NOMO-1 treated with DMSO at 0.1 percent for 48 hours (cell line): Measurements from ENCODE around the gene RMI2.

ENCODE experiments used
- DNase-seq: peaks from one replicate; lab custom pipeline; 2025; ENCODE audit not compliant: unreplicated experiment; lab: John Stamatoyannopoulos, UW

Gene RMI2

DNA sequence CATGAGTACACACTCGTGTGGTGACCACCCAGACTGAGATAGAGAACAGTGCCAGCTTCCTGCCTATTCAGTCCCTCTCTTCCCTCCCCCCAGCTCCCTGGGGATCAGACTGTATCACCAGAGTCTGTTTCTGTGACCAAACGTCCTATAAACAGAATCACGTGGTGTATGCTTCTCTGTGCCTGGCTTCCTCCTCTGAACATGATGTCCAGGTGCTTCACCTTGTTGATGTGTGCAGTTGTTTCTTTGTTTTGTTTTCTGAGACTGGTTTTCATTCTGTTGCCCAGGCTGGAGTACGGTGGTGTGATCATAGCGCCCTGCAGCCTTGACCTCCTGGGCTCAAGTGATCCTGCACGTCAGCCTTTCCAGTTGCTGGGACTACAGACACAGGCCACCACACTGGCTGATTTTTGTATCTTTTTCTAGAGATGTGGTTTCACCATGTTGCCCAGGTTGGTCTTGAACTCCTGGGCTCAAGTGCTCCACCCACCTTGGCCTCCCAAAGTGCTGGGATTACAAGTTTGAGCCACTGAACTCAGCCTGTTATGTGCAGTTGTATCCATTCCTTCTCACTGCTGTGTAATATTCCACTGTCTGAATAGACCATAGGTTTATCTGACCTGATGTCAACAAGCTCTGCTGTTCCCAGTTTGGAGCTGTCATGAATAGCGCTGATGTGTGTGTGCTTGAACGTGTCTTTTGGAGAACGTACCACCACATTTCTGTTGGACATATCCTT, 35.2 kb upstream of the RMI2 start:
- no peak for DNase-seq

DNA sequence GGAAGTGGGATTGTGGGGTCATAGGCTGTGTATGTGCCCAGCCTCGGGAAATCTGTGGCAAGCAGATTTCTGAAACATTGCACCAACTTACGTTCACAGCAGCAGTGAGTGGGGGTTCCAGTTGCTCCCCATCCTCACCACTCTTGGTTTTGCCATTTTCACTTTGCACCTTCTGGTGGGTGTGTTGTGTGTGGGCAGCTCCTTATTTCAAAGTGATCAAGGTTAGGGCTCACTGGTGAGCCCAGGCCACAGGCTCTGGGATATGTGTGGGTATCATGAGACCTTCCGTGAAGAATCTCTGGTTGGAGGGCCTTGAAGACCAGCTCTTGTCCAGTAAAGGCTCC, 34.7 kb upstream of the RMI2 start:
- no peak for DNase-seq

DNA sequence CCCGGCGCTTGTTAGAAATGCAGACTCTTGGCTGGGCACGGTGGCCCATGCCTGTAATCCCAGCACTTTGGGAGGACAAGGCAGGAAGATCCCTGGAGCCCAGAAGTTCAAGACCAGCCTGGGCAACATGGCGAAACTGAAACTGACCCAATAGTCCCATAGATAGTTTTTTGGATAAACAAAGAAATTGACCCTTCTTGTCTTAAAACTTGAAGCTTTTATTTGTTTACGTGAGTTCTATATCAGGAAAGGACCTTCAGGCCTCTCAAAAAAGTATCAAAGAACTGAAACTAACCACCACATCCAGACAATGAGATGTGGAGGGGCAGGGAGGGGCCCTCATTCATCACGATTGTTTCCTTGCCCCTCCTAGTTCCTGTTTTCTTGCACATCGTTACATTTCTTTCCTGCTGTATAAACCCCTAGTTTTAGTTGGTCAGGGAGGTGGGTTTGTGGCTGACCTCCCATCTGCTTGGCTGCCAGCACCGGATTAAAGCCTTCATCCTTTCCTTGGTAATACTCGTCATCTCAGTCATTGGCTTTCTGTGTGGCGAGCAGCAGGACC, 34.2 kb upstream of the RMI2 start:
- DNase-seq = peak; percentile 96

DNA sequence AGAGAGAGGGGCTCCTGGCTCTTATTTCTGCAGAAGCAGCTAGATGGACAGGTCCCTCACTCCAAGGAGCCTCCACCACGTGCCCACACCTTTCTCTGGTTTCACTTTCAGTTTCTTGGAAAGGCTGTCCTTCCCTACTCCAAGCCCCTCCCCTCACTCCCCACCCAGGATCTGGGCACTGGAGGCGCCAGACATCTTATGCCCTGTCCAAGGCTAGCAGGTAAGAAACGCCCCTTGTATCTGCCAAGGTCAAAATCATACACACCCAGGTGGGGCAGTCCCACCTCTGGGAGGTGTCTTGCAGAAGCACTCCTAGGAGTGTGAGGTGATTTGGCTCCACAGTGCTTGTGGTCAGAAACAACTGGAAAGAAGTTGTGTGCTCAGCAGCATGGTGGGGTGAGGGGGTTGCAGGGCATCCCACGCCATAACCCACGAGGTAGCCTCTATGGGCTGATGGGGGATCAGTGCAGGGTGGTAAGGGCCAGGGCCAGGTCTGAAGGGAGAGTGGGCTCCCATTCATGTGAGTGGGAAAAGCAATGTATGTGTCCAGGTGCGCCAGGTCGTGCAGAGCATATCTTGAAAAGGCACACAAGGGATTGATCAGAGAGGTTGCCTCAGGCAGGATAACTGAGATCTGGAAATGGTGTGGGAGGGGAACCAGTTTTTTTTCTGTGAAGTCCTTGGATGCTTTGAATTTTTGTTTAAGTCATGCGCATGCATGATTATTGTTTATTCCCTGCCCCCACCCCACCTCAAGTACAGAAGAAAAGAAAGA, 32.4 kb upstream of the RMI2 start:
- no peak for DNase-seq

DNA sequence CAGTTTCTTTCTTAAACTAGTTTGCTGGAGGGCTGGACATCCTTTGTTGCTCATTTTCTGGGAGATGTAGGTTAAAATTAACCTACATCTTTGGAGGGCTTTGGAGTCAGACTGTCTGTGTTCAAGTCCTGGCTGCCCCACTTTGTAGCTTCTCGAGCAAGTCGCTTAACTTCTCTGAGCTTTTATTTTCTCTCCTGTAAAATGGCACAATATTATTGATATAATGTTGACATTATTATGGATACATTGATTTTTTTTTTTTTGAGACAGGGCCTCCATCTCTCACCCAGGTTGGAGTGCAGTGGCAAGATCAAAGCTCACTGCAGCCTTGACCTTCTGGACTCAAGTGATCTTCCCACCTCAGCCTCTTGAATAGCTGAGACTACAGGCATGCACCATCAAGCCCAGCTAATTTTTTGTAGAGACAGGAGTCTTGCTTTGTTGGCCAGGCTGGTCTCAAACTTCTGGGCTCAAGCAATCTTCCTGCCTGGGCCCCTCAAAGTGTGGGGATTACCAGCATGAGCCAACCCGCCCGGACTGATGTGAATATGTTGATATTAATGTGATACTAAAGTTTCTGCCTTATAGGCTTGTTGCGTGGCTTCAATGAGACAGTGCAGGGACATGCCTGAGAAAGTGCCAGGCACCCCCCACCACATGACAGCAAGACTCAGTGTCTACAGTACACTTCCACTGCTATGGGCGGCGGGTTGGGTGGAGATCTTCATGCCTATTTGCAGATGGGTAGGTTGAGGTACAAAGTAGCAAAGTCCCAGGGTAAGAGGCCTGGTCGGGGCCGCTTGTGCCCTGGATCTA, 31.6 kb upstream of the RMI2 start:
- DNase-seq = no peak

DNA sequence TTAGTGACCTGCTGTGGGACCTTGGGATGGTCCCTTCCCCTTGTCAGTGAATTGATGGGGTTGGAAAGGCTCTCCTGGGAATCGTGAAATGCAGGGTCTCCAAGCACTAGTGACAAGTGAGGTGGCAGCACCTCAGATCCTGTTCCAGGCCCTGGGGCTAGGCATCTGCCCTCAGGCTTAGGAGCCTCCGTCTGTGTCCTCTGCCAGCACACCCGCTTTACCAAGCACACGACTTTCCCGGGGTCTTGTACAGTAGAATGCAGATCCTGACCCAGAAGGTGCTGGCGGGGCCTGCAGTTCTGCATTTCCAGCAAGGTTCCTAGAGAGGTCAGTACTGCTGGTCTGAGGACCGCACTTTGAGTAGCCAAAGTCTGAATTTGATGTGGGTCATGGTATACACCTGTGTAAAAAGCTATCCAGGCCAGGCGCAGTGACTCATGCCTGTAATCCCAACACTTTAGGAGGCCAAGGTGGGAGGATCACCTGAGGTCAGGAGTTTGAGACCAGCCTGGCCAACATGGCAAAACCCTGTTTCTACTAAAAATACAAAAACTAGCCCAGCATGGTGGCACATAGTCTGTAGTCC, 30.9 kb upstream of the RMI2 start:
- no peak for DNase-seq

DNA sequence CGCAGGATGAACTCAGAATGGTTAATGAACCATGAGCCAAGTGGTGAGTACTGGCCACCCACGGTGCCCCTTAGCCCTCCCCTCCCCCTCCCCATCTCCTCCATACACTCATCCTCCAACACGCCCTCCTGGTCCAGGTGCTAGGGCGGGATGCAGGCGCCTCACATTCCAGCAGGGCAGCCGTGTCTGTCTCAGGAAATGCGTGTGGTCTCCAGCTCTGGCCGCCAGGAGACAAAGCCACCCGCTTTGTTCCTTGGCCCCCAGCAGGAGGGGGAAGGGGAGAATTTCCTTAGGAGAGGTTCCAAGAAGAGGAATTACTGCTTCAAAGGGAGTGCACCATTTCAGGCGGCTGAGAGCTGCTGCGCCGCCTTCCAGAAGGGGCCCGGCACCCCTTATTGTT, 29.7 kb upstream of the RMI2 start:
- DNase-seq = no peak

DNA sequence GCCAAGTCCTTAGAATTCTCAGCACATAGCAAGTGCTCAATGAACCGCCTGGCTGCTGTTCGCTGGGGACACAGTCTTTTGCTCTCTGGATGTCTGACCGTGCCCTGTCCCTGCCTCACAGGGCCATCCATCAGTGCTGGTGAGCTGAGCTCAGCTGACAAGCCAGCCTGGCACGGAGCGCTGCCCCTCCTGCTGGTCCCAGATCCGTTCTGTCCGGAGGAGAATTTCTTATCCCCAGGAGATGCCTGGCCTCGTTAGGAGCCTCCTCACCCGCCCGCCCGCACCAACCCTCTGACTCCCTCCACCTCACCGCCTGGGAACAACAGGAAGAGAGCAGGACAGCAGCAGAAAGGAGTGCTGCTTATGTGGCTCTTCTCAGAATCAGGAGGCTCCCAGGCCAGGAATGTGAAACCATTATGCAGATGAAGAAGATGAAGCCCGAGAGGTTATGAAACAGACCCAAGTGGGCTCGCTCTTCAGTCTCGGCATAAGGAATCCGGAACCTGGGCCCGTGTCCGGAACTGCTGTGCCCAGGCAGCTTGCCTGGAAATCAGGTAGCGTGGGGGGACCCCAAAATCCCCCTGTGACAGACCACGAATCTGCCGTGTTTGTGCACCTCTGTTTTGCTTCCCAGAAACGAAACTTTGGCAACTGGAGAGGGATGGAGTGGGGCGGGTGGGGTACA, 28.8 kb upstream of the RMI2 start:
- no peak for DNase-seq

DNA sequence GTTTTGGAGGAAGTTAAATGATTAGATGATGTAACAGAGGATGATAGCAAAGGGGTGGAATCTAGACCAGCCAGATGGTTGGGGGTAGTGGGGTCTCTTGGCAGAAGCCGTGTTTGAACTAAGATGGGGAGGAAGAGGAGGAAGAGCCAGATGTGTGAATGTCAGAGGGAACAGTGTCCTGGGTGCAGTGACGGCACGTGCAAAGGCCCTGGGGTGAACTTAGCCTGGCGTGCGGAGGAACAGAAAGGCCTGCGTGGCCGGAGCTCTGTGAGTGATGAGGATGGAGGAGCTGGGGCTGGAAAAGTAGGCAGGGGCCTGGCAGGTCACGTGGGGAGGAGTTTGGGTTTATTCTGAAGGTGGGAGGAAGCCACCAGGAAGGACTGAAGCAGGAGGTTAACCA, 26.4 kb upstream of the RMI2 start:
- no peak for DNase-seq

DNA sequence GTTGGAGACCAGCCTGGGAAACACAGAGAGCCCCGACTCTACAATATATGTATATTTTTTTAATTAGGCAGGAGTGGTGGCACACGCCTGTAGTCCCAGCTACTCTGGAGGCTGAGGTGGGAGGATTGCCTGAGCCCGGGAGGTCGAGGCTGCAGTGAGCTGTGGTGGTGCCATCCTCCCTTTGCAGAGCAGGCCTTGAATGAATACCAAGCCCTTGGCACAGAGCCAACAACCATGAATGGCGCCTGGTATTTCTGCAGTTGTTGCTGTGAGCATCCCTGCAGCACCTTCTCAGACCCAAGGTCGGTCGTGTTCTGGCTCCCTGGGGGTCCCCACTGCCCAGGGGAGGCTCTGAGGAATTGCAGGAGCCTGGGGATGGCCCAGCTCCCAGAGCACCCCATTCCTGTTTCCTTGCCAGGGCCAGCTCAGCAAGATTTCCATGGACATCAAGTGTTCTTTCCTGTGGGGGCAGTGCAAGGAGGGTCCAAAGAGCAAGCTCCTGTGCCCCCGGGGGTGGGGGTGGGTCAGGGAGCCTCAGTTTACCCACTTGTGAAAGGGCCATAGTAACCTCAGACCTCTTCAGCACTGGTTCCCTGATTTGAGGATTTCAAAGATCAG, 25.6 kb upstream of the RMI2 start:
- no peak for DNase-seq

DNA sequence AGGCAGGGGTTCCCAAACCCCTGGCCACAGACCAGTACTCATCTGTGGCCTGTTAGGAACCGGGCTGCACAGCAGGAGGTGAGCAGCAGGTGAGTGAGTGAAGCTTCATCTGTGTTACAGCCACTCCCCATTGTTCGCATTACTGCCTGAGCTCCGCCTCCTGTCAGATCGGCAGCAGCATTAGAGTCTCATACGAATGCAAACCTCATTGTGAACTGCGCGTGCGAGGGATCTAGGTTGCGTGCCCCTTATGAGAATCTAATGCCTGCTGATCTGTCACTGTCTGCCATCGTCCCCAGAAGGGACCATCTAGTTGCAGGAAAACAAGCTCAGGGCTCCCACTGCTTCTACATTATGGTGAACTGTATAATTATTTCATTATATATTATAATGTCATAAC, 25.1 kb upstream of the RMI2 start:
- no peak for DNase-seq

DNA sequence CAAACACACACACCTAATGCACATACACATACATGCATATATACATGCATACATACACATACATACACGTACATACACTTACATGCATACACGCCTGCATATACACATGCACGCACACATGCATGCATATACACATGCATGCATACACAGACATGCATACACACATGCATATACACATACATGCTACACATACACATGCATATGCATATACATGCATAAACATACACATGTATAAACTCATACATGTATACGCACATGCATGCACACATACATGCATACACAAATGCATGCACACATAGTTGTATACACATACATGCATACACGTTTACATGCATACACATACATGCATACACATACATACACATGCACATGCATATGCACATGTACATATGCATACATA, 23.6 kb upstream of the RMI2 start:
- DNase-seq = no peak

DNA sequence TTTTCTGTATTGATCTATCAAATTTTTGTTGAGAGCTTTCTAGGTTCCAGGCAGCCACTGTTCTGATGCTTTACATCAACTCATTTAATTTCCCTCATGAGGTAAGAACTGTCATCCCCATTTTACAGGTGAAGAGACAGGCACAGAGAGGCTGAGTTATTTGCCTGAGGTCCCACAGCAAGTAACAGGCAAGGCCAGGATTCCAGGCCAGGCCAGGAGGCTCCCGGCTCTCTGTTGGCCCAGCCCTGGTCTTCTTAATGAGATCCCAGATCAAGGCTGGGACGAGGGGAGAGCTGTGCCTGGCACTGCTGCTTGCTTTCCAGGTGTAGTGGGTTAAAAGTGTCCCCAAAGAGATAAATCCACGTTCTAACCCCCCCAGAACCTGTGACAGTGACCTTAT, 22.4 kb upstream of the RMI2 start:
- no peak for DNase-seq

DNA sequence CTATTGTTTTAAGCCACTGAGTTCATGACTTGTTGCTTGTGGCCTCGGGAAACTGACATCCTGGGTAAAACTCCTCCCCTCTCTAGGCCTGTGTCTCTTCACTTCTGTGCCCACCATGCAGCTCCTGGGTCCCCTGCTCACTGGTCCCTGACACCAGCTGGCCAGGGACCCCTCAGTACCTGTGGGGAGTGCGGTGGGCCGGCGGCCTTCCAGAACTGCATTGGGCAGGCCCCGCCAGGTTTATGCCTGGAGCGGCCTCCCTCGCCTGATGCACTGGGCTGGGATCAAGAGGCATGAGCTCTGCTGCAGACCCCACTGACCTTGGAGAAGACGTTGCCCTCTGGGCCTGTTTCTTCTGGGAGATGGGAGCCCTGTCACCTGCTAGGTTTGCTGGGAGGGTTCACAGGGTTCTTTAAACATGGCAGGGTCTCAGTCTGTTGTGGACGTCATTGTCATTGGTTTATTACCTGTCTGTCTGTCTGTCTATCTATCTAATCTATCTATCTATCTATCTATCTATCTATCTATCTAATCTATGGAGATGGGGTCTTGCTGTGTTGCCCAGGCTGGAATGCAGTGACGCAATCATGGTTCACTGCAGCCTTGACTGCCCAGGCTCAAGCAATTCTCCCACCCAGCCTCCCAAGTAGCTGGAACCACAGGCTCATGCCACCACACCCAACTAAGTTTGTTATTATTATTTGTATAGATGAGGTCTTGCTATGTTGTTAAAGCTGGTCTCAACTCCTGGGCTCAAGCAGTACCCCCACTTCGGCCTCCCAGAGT, 21.5 kb upstream of the RMI2 start:
- DNase-seq = no peak

DNA sequence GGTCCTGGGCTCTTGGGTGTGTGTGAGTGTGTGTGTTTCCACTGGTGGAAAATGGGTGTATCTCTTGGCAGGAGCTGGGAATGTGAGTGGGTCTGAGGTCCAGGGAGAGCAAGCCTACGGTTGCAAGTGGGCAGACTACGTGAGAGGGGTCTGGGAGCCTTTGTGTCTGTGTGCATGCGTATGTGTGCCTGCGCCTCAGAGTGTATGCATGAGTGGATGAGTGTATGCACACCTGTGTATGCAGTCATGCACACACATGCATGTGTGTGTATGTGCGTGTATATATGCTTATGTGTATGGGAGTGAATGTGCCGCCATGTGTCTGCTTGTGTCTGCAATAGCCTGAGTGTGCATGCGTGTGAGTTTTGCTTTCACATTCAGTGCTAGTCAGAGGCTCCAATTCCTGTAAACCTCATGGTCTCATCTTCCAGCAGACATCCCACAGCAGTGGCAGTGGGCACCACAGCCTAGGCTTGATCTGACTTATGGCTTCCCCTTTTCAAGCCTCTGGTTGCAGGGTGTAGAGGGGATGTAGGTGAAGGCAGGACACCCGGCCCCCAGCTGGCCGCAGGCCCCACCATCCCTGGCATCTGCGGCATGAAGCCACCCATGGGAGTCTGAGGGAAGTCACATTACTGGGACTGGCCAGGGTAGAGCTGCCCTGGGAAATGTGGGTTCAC, 19.7 kb upstream of the RMI2 start:
- peak; percentile 31 for DNase-seq

DNA sequence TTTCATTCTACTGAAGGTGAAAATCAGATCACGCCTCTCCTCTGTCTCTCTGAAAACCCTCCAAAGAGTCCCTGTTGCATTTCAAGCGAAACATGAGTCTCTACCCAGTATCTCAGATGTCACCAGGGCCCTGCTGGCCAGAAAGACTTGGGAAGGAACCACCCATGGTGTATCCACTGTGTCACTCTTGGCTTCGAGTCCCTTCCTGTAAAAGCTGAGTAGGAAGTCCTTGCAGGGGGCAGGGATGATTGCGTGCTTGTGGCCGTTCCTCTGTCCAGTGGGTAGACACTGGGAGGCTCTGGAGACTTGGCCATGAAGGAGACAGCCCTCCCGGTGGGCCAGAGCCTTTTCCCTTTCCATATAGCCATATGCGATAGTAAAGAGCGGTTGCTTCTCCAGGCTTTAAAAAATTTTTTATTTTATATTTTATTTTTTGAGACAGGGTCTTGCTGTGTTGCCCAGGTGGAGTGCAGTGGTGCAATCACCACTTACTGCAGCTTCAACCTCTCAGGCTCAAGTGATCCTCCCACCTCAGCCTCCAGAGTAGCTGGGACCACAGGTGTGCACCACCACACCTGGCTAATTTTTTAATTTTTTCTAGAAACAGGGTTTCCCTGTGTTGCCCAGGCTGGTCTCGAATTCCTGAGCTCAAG, 19.0 kb upstream of the RMI2 start:
- no peak for DNase-seq

DNA sequence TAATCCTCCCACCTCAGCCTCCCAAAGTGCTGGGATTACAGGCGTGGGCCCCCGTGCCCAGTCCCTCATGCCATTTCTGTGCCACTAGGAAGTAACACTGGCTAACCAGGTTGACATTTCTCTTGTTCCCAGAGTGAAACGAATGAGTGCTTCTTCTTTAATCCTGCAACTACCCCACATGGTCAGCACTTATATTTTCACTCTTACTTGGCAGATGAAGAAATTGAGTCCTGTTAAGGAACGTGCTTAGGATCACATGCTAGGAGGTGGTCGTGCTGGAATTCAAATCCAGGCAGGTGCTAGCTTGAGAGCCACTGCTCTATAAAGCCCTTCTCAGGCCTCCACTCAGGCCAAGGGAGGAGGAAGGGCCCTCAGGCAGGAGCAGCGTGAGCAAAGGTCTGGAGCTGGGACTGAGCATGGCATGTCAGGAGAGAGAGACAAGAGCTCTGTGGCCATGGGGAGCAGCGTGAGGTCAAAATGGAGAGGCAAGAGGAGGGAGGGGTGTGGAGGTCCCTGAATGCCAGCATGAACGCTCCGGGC, 18.5 kb upstream of the RMI2 start:
- no peak for DNase-seq
